ENCODE measurements around the gene RIPK3.
"Not testable (repeated sequence)": the region's sequence is repeated elsewhere in the genome, so short reads cannot be mapped to it uniquely, and the experiment has no call there.

RIPK3 gene

GRCh38 chr14:24339284-24340151 is at the start of gene RIPK3:
Gene RIPK3, minus strand, starts transcription at chr14:24339991. Its CDS starts 165 bp downstream, at chr14:24339826.
- peak; percentile 40 to 43 for DNase-seq

DNA sequence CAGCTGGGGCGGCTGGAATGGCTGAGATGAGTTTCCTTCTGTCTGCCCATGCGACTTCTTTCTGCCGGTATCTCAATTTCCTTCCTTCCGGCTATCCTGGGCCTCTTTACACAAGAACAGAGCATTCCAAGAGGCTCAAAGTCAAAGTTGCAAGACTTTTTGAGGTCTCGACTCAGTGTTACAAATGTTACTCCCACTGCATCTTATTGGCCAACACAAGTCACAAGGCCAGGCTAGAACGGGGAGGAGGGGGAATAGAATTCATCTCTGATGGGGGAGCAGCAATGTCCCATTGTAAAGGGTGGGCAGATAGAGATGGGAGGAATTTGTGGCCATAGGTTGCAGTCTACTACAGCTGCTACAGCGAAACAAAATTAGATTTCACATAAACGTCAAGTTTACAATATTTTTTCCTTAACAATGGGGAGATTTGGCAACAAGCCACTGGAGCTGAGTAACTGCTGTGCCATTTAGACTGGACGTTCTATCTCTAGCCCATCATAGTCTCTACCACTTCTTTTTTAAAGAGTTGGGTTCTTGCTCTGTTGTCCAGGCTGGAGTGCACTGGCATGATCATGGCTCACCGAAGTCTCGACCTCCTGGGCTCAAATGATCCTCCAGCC is 49.5 kb upstream of the RIPK3 start:
- DNase-seq = no peak

GRCh38 chr14:24388474-24389179 is 48.8 kb upstream of the RIPK3 start:
- no peak for DNase-seq

DNA sequence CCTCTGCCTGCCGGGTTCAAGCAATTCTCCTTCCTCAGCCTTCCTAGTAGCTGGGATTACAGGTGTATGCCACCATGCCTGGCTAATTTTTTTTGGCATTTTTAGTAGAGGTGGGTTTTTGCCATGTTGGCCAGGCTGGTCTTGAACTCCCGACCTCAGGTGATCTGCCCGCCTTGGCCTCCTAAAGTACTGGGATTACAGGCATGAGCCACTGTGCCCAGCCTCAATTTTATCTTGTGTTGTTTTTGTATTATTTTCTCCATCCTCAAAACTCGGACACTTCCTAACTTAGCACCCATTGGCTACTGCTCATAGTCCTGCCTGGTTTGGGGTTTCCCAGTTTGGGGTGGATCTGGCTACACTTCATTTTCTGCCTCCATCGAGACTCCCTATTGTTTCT is 47.8 kb upstream of the RIPK3 start:
- DNase-seq = not testable (repeated sequence)

- no peak for DNase-seq
These were observed 47.2 kb upstream of the RIPK3 start for GRCh38 chr14:24387009-24387345.

DNA sequence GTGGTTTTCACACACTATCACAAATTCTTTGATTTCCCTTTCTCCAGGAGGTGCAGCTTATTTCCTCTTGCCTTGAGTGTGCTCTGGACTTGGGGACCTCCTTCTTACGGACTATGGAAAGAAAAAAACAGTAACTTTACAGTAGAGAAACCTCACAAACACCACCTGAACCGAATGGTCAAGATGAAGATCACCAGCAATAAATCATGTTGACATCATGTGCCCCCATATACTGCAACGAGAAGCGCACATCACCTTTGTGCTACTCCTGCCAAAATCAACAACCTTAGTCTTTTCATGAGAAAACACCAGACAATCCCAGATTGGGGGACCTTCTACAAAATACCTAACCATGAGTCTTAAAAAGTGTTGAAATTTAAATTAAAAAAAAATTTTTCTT is 45.7 kb upstream of the RIPK3 start:
- DNase-seq = no peak

DNA sequence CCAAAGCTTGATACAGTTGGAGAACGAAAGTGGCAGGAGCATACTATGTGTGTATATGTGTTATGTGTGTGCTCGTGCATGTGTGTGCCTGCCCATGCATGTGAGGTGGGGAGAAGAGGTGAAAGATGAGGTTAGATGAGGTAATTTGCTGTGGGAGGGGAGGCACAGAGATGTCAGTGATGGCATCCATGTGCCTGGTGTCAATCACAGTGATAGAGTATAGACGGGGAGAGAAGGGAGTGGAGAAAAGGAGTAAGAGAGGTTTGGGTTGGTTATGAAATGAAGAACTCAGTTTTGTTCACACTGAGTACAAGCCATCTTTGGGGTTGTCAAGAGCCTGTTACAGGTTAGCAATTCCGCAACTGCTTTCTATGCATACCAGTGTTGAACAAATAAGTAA is 44.4 kb upstream of the RIPK3 start:
- DNase-seq = no peak

- no peak for DNase-seq
These were observed 42.2 kb upstream of the RIPK3 start for GRCh38 chr14:24382064-24382371.

DNA sequence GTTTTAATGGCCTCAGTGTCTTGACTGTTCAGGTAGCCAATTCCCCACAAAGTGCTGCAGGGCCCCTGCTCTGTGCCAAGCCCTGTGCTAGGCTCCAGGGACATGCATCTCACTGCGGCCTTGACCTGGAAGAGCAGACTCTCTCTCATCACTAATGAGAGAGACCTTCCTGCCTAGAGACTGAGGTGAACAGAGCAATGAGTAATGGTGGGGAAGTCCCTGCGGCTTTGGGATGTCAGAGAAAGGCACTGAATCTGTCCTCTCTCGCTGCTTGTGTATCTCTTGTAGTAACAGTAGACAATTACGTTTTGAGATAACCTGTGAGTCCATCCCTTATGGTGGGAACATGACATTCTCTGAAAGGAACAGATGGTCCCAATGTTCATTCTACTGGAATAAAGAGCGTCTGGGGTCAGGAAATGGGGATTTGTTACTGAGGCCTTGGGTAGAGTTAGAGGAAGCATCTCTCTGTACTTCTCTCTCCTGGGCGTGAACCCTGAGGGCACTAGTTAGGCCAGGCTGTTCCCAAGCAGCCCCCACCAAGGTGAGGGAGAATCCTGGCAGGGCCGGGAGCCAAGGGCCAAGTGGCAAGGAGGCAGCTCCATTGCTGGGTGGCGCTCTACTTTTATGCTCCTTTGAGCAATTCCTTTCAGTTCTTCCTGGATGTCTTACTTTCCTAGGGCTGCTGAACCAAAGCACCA is 41.7 kb upstream of the RIPK3 start:
- no peak for DNase-seq

DNA sequence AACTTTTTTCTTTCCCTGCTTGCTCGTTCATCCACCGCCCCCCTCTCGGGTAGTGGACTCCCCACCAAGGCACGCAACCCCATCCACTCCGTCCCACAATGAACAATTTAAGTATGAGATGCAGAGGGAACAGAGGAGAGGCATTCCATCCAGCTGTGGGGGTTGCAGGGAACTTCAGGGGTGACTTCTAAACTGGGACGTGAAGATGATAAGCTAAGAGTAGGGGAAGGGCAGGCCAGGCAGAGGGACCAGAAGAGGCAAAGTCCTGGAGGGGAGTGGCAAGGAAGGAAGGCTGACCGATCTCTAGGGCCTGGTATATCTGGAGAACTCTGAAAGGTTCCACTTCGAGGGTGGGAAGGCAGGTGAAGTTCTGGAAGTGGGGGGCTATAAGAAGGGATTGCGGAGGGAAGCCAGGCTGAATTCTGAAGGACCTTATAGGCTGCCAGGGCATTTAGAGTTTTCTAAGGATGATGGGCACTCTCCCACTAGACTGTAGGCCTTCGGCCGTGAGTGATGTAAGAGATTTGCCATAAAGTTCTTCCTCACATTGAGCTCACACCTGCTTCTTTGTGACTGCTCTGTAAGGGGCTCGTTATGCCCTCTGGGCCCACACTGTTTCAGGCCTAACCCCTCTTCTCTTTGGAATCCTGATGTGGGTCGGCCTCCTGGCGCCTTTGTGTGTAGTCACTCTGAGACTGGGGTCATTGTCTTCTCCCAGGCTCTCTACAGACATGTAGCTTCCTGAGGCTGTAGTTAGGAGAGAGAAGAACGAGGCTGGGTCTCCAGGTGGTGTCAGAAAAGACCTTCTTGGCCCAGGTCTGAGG is 40.3 kb upstream of the RIPK3 start:
- no peak for DNase-seq

DNA sequence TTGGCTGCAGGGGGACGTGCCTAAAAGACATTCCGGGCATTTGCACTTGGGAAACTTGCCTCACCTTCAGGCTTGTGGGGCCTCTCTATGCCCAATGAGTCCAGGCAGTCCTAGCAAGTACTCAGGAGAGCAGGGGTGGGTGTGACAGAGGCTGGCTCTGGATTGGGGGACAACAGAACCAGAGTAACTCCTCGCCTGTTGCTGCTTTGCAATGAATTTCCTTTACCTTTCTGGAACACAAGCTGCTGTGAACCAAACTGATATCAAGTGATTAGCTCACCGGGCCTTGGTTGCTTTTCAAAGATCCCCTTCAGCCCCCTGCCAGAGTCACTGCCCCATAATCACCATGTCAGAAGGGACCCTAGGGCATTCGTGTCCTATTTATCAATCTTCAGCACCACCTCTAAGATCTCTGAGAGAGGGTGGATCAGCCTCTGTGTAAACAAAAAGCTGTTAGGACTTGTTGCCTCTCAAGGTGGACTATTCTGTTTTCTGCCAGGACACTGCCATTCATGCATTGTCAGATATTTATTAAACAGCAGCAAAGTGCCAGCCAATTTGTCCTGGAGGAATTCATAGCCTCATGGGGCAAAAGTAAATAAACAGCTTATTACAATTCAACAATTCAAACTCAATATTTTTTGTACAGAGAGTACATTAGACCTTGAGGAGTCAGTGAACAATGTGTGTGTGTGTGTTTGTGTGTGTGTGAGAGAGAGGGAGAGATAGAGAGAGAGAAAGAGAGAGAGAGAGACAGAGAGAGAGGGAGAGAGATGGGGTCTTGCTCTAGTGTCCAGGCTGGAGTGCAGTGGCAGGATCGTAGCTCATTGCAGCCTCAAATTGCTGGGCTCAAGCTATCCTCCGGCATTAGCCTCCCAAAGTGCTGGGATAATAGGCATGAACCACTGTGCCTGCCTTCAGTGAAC is 39.5 kb upstream of the RIPK3 start:
- no peak for DNase-seq

DNA sequence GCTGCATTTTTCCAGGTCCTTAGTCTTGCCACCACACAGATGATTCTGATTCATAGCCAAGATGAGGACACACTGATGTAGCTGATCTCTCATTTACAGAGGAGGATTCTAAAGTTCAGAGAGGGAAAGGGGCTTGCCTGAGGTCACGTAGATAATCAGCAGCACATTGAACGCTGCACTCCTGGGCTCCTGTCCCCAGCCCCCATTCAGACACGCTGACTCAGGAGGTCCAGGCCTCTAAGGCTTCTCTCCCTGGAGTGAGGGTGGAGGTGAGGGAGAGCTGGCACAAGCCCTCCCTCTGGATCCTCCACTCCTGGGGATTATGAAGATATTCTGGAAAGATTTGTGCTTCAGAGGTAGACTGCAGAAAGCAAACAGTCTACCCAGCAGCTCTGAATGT is 38.5 kb upstream of the RIPK3 start:
- DNase-seq = no peak

DNA sequence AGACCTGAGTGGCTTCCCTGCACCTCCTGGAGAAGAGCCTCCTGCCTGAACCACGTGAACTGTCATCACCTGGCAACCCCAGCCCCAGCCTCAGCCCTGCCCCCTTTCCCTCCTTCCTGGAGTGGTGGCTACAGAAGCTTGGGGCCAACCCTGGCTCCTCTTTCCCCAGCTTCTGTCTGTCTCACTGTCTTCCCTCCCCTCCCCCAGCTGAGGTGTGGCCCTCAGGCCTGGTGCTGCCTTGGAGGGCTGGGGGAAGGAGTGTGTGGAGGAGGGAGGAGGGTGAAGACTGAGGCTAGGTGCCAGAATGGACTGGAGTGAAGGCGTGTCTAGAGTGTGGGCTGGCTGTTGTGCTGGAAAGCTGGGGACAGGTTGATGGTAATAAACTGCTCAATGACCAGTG is 37.9 kb upstream of the RIPK3 start:
- no peak for DNase-seq

DNA sequence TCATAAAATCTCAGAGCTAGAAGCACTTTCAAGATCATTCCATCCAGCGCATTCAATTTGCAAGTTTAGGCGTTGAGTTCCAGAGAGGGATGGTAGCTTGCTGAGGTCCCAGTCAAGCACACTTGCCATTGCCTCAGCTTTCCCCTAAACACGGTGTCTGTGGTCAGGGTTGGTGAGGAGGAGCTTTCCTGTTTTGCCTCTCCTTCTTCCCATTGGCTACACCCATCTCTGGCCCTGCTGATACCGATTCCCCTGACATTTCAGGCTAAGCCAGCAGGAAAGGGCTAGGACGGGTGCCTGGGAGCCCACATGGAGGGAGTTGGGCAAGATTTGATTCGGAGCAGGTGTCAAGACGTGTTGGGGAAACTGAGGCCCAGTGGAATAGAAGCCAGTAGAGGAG is 37.3 kb upstream of the RIPK3 start:
- no peak for DNase-seq

DNA sequence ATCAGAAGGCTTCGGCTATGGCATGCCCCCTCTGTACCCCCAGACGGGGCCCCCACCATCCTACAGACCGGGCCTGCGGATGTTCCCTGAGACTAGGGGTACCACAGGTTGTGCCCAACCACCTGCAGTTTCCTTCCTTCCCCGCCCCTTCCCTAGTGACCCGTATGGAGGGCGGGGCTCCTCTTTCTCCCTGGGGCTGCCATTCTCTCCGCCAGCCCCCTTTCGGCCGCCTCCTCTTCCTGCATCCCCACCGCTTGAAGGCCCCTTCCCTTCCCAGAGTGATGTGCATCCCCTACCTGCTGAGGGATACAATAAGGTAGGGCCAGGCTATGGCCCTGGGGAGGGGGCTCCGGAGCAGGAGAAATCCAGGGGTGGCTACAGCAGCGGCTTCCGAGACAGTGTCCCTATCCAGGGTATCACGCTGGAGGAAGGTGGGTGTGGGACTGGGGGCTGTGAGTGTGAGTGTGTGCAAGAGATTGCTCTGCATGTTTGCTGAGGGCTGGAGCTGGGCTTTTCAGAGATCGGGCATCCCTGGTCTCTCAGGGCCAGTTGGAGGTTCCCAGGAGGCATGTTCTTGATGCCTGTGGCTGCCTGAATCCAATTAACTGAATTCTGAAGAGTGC is 36.8 kb upstream of the RIPK3 start:
- DNase-seq = no peak

- no peak for DNase-seq
These were observed 33.1 kb upstream of the RIPK3 start for GRCh38 chr14:24372701-24373416.

DNA sequence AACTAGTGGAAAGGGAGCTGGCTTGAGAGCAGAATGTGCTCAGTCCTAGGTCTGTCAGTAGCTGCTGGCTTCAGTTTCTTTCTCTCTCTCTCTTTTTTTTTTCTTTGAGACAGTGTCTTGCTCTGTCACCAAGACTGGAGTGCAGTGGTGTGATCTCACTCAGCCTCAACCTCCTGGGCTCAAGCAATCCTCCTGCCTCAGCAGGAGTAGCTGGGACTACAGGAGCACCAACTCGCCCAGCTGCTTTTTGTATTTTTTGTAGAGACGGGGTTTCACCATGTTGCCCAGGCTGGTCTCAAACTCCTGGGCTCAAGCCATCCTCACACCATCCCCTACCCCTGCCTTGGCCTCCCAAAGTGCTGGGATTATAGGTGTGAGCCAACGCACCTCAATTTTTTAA is 31.8 kb upstream of the RIPK3 start:
- not testable (repeated sequence) for DNase-seq

DNA sequence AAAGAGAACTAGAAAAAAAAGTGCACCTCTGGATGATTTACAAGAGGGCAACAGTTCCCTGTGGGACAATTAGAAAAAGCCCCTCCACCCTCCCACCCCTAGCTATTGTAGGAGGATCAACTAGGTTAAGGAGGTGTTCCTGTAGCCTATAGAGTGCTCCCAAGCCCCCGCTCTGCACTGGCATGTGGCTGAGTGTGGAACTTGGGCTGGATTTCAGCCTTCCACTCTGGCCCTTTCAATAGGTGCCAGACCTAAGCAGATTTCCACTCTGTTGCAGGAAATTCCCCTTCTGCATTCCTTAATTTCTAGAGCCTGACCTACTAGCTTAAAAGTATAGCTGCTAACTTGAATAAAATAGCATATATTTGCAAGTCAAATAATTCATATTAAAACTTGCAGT is 31.0 kb upstream of the RIPK3 start:
- DNase-seq = no peak

- no peak for DNase-seq
These were observed 30.3 kb upstream of the RIPK3 start for GRCh38 chr14:24369907-24370687.

DNA sequence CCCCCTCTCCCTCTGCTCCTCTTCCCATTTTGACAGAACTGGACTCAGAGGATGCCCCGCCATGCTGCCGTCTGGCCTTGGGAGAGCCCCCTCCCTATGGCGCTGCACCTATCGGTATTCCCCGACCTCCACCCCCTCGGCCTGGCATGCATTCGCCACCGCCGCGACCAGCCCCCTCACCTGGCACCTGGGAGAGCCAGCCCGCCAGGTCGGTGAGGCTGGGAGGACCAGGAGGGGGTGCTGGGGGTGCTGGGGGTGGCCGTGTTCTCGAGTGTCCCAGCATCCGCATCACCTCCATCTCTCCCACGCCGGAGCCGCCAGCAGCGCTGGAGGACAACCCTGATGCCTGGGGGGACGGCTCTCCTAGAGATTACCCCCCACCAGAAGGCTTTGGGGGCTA is 29.7 kb upstream of the RIPK3 start:
- no peak for DNase-seq
